BJ (cell line): ENCODE data around the gene EPHB2. TPM values are rescaled to one million over a fixed set of nuclear protein-coding genes. Genes with fewer than 3 reads are reported as not detected.

Experiments used
- CTCF ChIA-PET: fragments of 350-600 bp; formaldehyde crosslinking; extraction: SDS; loops from one replicate; lab custom pipeline; 2021; ENCODE audit warnings: antibody characterized with exemption, inconsistent platforms; lab: Yijun Ruan, JAX
- POLR2A ChIA-PET: fragments of 300-600 bp; sonication (Branson Sonifier 250); formaldehyde crosslinking; extraction: SDS; loops from one replicate; lab custom pipeline; 2021; ENCODE audit warnings: antibody characterized with exemption; lab: Charles Lee
- DNase-seq: peaks from one replicate; pipeline ENCODE4 v3.0.0-alpha.2; 2011; ENCODE audit warnings: low read depth
- H3K27me3 ChIP-seq: 2 replicates; pipeline ENCODE4 v1.6.0; 2011; ENCODE audit warnings: low read length; ENCODE audit not compliant: control insufficient read depth, insufficient read depth
- H3K36me3 ChIP-seq: 2 replicates; pipeline ENCODE4 v1.5.1; 2011; ENCODE audit warnings: low read length; ENCODE audit not compliant: control insufficient read depth, insufficient read depth
- H3K4me3 ChIP-seq: 2 replicates; pipeline ENCODE4 v1.5.1; 2011; ENCODE audit warnings: low read depth, mild to moderate bottlenecking, control low read depth, low read length
- polyA plus RNA-seq: library from polyadenylated mRNA; depleted of rRNA; stranded (reverse); fragments of >200 nt; gene quantifications from 2 replicates; pipeline ENCODE4 v1.2.3, GENCODE V29; 2011
- TF ChIP-seq, protein P1 (sequence below): IDR thresholded peaks from 2 replicates; pipeline ENCODE4 v1.5.1; 2011; ENCODE audit warnings: low read depth, mild to moderate bottlenecking, control low read depth, inconsistent platforms, low read length, moderate library complexity; ENCODE audit not compliant: insufficient read depth

Gene EPHB2
- polyA plus RNA-seq, 1 experiment, result 8.7 TPM

DNA sequence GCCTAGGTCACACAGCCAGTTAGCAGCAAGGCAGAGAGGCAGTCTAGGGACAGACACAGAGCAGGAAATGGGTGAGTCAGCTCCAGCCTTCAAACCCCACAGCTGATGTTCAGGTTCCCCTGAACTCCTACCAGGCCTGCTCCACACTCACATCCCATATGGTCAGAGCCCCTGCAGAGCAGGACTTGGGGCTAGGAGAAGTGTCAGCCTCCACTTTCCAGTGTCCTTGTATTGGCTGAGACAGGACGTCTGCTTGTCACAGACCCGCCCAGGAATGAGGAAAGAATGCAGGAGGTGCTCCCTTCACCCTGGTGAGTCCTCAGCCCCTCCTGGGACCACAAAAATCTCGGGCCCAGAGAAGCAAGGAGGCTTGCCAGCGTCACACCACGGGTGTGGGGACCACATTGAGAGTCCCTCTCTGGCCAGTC is 169.5 kb downstream of the EPHB2 start:
- no peak overlapping the region for H3K4me3 ChIP-seq
- ChIA-PET CTCF (interaction anchor here (1.3 to 5.9 kb wide), 3 partner anchors 9 to 175 kb away, joined by 3 to 42 read pairs (median 19); no protein-coding TSS in a partner anchor), POLR2A (no interaction called here)
- DNase-seq, result no peak
- H3K27me3 ChIP-seq, result no peaks in the 10 kb centered on the region
- no peaks in the 10 kb centered on the region; the same call in 1 of the 2 replicates for H3K36me3 ChIP-seq
- TF ChIP-seq, protein P1, sequence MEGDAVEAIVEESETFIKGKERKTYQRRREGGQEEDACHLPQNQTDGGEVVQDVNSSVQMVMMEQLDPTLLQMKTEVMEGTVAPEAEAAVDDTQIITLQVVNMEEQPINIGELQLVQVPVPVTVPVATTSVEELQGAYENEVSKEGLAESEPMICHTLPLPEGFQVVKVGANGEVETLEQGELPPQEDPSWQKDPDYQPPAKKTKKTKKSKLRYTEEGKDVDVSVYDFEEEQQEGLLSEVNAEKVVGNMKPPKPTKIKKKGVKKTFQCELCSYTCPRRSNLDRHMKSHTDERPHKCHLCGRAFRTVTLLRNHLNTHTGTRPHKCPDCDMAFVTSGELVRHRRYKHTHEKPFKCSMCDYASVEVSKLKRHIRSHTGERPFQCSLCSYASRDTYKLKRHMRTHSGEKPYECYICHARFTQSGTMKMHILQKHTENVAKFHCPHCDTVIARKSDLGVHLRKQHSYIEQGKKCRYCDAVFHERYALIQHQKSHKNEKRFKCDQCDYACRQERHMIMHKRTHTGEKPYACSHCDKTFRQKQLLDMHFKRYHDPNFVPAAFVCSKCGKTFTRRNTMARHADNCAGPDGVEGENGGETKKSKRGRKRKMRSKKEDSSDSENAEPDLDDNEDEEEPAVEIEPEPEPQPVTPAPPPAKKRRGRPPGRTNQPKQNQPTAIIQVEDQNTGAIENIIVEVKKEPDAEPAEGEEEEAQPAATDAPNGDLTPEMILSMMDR, result no peak

DNA sequence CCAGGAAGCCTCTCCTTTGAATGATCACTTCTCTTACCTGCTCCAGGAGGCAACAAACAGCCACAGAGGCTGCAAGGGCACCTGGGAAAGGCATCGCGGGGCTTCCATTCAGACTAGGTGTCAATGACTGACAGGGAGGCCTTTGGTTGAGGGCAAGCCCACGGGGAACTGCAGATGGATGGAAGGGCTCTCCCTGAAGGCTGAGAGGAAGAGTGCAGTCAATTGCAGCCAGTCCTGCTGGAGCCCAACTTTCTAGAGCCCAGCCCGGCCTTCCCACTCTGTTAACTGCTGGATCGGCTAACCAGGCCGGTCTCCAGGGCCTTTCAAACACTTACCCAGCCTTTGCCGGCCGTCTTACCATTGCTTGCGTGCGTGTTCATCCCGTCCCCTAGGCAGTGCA is 172.8 kb downstream of the EPHB2 start:
- no peaks in the 10 kb centered on the region; the same call in 1 of the 2 replicates for H3K36me3 ChIP-seq
- H3K4me3 ChIP-seq, result no peak overlapping the region
- TF ChIP-seq, protein P1, result no peak
- H3K27me3 ChIP-seq, result no peaks in the 10 kb centered on the region
- DNase-seq, result no peak
- ChIA-PET CTCF (interaction anchor here (0.6 to 2.3 kb wide), 2 partner anchors 21 to 179 kb away, joined by 3 to 18 read pairs; no protein-coding TSS in a partner anchor), POLR2A (no interaction called here)

DNA sequence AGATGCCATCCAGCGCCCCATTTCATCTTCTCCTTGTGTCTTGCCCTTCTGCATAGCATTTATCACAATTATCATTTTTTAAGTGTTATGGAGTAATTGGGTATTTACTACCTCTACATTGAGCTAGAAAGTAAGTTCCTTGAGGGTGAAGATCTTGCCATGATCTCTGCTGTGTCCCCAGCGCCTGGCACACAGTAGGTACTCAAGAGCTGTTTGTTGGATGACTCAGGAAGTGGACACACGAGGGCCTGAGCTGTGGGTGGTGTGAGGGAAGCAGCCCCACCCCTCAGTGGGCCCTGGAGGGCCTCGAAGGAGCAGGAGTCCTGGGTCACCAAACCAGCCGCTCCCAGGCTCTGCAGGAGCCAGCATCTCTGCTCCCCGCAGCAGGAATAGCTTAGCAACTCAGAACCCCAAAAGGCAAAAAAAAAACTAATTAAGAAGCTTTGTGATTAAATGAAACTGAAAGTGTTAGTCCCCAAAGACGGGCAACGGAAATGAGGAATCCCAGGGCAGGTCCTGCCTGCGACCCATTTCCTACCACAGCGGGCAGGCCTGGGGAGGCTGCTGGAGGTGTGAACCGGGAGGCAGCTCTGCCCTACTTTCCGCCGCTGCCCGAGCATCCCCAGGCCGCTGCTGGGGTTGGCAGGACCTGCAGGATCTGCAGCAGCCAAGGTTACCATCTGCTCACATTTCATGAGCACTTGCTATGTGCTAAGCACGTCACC is 174.3 kb downstream of the EPHB2 start:
- Histone ChIP-seq H3K27me3 (no peaks in the 10 kb centered on the region), H3K36me3 (no peaks in the 10 kb centered on the region), H3K4me3 (no peak overlapping the region)
- POLR2A ChIA-PET, result no interaction called here
- DNase-seq, result no peak
- CTCF ChIA-PET, result interaction anchor here (0.6 to 6.5 kb wide), 6 partner anchors 10 to 211 kb away, joined by 3 to 79 read pairs (median 6); no protein-coding TSS in a partner anchor
- TF ChIP-seq, protein P1, result no peak

DNA sequence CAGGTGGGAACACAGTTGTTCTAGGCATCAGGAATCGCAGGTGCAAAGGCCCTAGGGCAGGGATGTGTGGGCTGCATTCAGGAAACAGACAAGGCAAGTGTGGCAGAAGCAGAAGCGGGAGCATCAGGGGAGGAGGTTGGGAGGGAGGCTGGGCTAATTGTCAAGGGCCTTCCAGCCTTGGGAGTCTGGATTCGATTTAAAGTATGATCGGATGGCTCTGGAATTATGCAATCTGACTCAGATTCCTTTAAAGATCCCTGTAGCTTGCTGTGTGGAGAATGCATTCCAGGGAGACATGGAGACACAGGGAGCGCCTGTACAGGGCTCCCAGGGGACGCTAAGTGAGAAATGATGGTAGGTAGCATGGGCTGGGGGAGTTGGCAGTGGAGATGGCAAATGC is 175.6 kb downstream of the EPHB2 start:
- ChIA-PET CTCF (interaction anchor here (0.6 to 6.5 kb wide), 7 partner anchors 11 to 183 kb away, joined by 3 to 79 read pairs (median 5); no protein-coding TSS in a partner anchor), POLR2A (interaction anchor here (0.6 kb wide), 1 partner anchor 861 kb away, joined by 3 read pairs; no protein-coding TSS in a partner anchor)

DNA sequence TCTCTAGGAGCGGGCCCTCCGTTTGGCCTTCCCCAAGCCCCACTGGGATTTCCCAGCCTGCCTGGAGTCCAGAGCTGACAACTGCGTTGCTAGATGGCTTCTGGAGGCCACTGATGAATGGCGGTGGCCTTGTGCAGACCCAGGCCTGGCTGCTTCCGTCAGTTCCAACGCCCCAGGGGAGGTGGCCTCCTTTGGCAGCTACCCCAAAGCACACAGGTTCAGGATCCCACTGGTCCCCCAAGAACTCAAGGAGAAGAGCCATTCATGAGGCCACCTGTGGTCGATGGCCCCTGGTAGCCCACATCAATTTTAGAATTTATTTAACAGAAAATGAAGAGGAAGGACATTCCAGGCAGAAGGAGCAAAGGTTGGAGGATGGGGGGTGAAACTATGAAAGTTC is 176.9 kb downstream of the EPHB2 start:
- DNase-seq, result no peak
- H3K27me3 ChIP-seq, result no peaks in the 10 kb centered on the region
- no peaks in the 10 kb centered on the region for H3K36me3 ChIP-seq
- ChIA-PET CTCF (interaction anchor here (1.6 to 6.5 kb wide), 3 partner anchors 179 to 214 kb away, joined by 11 to 79 read pairs (median 47); no protein-coding TSS in a partner anchor), POLR2A (no interaction called here)
- TF ChIP-seq, protein P1, result no peak
- H3K4me3 ChIP-seq, result no peak overlapping the region

More for the DNA sequence above, 175.6 kb downstream of the EPHB2 start:
- H3K4me3 ChIP-seq, result no peak overlapping the region
- DNase-seq, result peak; percentile 43
- H3K27me3 ChIP-seq, result no peaks in the 10 kb centered on the region
- H3K36me3 ChIP-seq, result no peaks in the 10 kb centered on the region
- TF ChIP-seq, protein P1, result no peak
